GM12891 (cell line): Measurements from ENCODE around the gene AKR7A3.

Source experiments
- POLR2A ChIP-seq: IDR thresholded peaks from 2 replicates; pipeline ENCODE4 v1.6.1; 2011; ENCODE audit warnings: low read depth, low read length, control low read depth
- POLR2AphosphoS5 ChIP-seq: IDR thresholded peaks from 2 replicates; pipeline ENCODE4 v1.6.1; 2011; ENCODE audit warnings: low read depth, low read length, control low read depth
- TAF1 ChIP-seq: IDR thresholded peaks from 2 replicates; pipeline ENCODE4 v1.6.1; 2011; ENCODE audit warnings: low read depth, low read length, control low read depth

DNA sequence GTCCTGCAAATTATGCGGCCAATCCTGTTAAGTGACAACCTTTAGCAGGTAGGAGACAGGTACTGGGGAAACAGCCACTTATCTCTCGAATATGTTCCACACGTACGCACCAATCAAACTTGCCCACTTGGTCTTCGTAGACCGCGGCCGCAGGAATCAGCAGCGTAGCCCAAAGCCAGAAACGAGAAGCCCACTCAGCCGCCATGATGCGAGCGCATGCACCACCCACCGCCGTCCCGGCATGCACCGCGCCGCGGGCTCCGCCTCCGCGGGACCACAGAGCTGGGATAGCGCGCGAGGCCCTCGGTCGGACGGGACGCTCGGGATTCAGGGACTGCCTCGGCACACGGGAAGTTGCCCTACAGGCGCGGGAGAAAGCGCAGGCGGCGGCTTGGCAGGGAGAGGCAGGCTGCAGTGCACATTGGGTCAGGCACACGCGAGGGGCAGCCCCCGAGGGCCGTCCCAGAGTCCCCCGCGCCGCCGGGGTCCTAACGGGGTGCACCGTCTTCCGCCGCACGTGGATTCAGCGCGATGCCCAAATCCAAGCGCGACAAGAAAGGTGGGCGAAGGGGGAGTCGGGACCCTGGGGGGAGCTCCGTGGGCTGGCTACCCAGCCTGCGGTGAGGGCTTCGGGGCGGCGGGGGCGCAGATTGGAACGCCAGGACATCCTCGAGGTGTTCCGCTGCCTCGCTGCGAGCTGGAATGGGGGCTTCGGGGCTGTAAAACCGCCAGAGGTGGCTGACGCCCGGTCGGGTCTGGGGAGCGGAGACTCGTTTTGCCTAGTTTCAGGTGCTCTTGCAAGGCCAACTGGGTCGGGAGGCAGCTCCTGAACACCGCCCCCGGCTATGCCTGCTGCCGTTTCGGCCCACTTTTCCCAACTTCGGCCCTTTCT is 37.0 kb downstream of the AKR7A3 start, which contains the start of the genes EMC1 and MRTO4:
- TF ChIP-seq POLR2AphosphoS5 (peak; percentile 98), POLR2A (peak; percentile 97), TAF1 (peak; percentile 94)
